Activated T-cell treated with anti-CD3 and anti-CD28 coated beads, Interleukin-2, amount 50 U/mL, for 1 hour (primary cell): ENCODE results near the gene FBXO9.

Source experiments
- DNase-seq: peaks from one replicate; pipeline ENCODE4 v3.0.0-alpha.2; 2020

The FBXO9 gene

GRCh38 chr6:53142810-53143209, 77.6 kb downstream of the FBXO9 start:
- no peak for DNase-seq

GRCh38 chr6:53143710-53144109, 78.5 kb downstream of the FBXO9 start:
- DNase-seq, result no peak

- DNase-seq, result no peak
These were observed 79.6 kb downstream of the FBXO9 start for GRCh38 chr6:53144802-53145201.

- DNase-seq, result no peak
These were observed 83.5 kb downstream of the FBXO9 start, which contains the start of gene GCM1 for GRCh38 chr6:53148684-53149083. Gene GCM1 (minus strand): TSS chr6:53148841. CDS start chr6:53145632, 3,209 bp downstream.
